ENCODE data around the gene LOXHD1.

- TF ChIP-seq EZH2 (IDR thresholded peaks at IDR 0.05; ENCODE audit: borderline replicate concordance, low read length) (no peak), CTCF (conservative IDR thresholded peaks at IDR 0.05 in 1 of 2, IDR thresholded peaks at IDR 0.05 in 1 of 2; ENCODE audit: extremely low read depth in 1 of 2, insufficient read depth in 1 of 2, low read depth in 1 of 2, low read length in 2 of 2) (no peak)
Measured at GRCh38 chr18:46536215-46536874, 120.7 kb downstream of the LOXHD1 start.
